ENCODE results near the gene SHTN1. TPM values are rescaled to one million over a fixed set of nuclear protein-coding genes. Genes with fewer than 3 reads are reported as not detected.

SHTN1 gene
- total RNA-seq, 1 donor from 2014 or later, result 20.2 TPM

GRCh38 chr10:116974456-116975005 is 30.5 kb downstream of the SHTN1 start:
- Mint-ChIP-seq H3K4me1 (ENCODE audit: low read depth) (peaks cover 7% of the 10 kb centered on the region), H3K27me3 (ENCODE audit: low read depth) (no peaks in the 10 kb centered on the region), H3K36me3 (ENCODE audit: low read depth) (peaks cover 2% of the 10 kb centered on the region), H3K9me3 (ENCODE audit: low read depth) (no peaks in the 10 kb centered on the region), H3K27ac (ENCODE audit: unreplicated experiment) (no peak overlapping the region), H3K4me3 (ENCODE audit: unreplicated experiment) (no peak overlapping the region)
- no peak for TF ChIP-seq CTCF (IDR thresholded peaks at IDR 0.05)
- DNase-seq (ENCODE audit: low spot score), result no peak

GRCh38 chr10:116973946-116974455 is 31.0 kb downstream of the SHTN1 start:
- TF ChIP-seq CTCF (IDR thresholded peaks at IDR 0.05), result no peak
- H3K4me3 Mint-ChIP-seq (ENCODE audit: unreplicated experiment), result no peak overlapping the region
- DNase-seq (ENCODE audit: low spot score), result no peak
- no peaks in the 10 kb centered on the region for H3K27me3 Mint-ChIP-seq (ENCODE audit: low read depth)
- no peaks in the 10 kb centered on the region for H3K9me3 Mint-ChIP-seq (ENCODE audit: low read depth)
- H3K4me1 Mint-ChIP-seq (ENCODE audit: low read depth), result peaks cover 7% of the 10 kb centered on the region
- H3K27ac Mint-ChIP-seq (ENCODE audit: unreplicated experiment), result no peak overlapping the region
- H3K36me3 Mint-ChIP-seq (ENCODE audit: low read depth), result peaks cover 2% of the 10 kb centered on the region

- TF ChIP-seq CTCF (IDR thresholded peaks at IDR 0.05), result no peak
- Mint-ChIP-seq H3K27ac (ENCODE audit: unreplicated experiment) (no peak overlapping the region), H3K36me3 (ENCODE audit: low read depth) (peaks cover 2% of the 10 kb centered on the region), H3K9me3 (ENCODE audit: low read depth) (no peaks in the 10 kb centered on the region), H3K4me1 (ENCODE audit: low read depth) (peaks cover 7% of the 10 kb centered on the region), H3K27me3 (ENCODE audit: low read depth) (no peaks in the 10 kb centered on the region), H3K4me3 (ENCODE audit: unreplicated experiment) (no peak overlapping the region)
- no peak for DNase-seq (ENCODE audit: low spot score)
These were observed 31.5 kb downstream of the SHTN1 start for GRCh38 chr10:116973371-116973905.

- Mint-ChIP-seq H3K9me3 (ENCODE audit: low read depth) (no peaks in the 10 kb centered on the region), H3K36me3 (ENCODE audit: low read depth) (peaks cover 4% of the 10 kb centered on the region), H3K4me1 (ENCODE audit: low read depth) (peaks cover 7% of the 10 kb centered on the region), H3K27me3 (ENCODE audit: low read depth) (no peaks in the 10 kb centered on the region), H3K4me3 (ENCODE audit: unreplicated experiment) (no peak overlapping the region), H3K27ac (ENCODE audit: unreplicated experiment) (no peak overlapping the region)
- no peak for DNase-seq (ENCODE audit: low spot score)
- TF ChIP-seq CTCF (IDR thresholded peaks at IDR 0.05), result no peak
These were observed 32.9 kb downstream of the SHTN1 start for GRCh38 chr10:116972131-116972530.

- H3K4me3 Mint-ChIP-seq (ENCODE audit: unreplicated experiment), result no peak overlapping the region
- DNase-seq (ENCODE audit: low spot score), result no peak
- H3K36me3 Mint-ChIP-seq (ENCODE audit: low read depth), result peaks cover 5% of the 10 kb centered on the region
- H3K27ac Mint-ChIP-seq (ENCODE audit: unreplicated experiment), result no peak overlapping the region
- TF ChIP-seq CTCF (IDR thresholded peaks at IDR 0.05), result no peak
- peaks cover 7% of the 10 kb centered on the region for H3K4me1 Mint-ChIP-seq (ENCODE audit: low read depth)
- no peaks in the 10 kb centered on the region for H3K9me3 Mint-ChIP-seq (ENCODE audit: low read depth)
- no peaks in the 10 kb centered on the region for H3K27me3 Mint-ChIP-seq (ENCODE audit: low read depth)
These were observed 34.9 kb downstream of the SHTN1 start for GRCh38 chr10:116970050-116970449.

All from chondrocyte (in vitro differentiated cells).